MCF 10A (cell line): ENCODE data around the gene SLF1. TPM values are rescaled to one million over a fixed set of nuclear protein-coding genes. Genes with fewer than 3 reads are reported as not detected.

ENCODE experiments used
- BruUV-seq: library from RNA; stranded (reverse); fragments of 400-500 nt; replicated peaks from 2 replicates; lab custom pipeline; 2021; lab: Mats Ljungman, UMichigan
- CTCF ChIA-PET: fragments of 300-600 bp; sonication (Branson Sonifier 250); formaldehyde crosslinking; extraction: SDS; loops from one replicate; lab custom pipeline; 2021; ENCODE audit warnings: antibody characterized with exemption, inconsistent platforms; lab: Yijun Ruan, JAX
- POLR2A ChIA-PET: fragments of 300-600, 350-650 bp; sonication (Branson Sonifier 250); formaldehyde crosslinking; extraction: SDS; loops from one replicate; lab custom pipeline; 2020; ENCODE audit warnings: antibody characterized with exemption, inconsistent platforms; lab: Yijun Ruan, JAX
- DNase-seq: peaks from one replicate; pipeline ENCODE4 v3.0.0-alpha.2; 2018; ENCODE audit not compliant: unreplicated experiment
- H3K27ac Mint-ChIP-seq: one replicate; pipeline ENCODE4 v1.8.0; 2022; ENCODE audit warnings: mild to moderate bottlenecking, low read depth, mixed read lengths; ENCODE audit not compliant: unreplicated experiment
- H3K27me3 Mint-ChIP-seq: one replicate; pipeline ENCODE4 v1.8.0; 2022; ENCODE audit warnings: mixed read lengths; ENCODE audit not compliant: insufficient read depth, unreplicated experiment
- H3K36me3 Mint-ChIP-seq: one replicate; pipeline ENCODE4 v1.8.0; 2022; ENCODE audit warnings: mild to moderate bottlenecking, moderate library complexity, mixed read lengths; ENCODE audit not compliant: insufficient read depth, unreplicated experiment
- H3K4me1 Mint-ChIP-seq: one replicate; pipeline ENCODE4 v1.8.0; 2022; ENCODE audit warnings: mixed read lengths; ENCODE audit not compliant: insufficient read depth, unreplicated experiment
- H3K4me3 Mint-ChIP-seq: one replicate; pipeline ENCODE4 v1.8.0; 2022; ENCODE audit warnings: mild to moderate bottlenecking, moderate library complexity, mixed read lengths; ENCODE audit not compliant: unreplicated experiment
- H3K9me3 Mint-ChIP-seq: one replicate; pipeline ENCODE4 v1.8.0; 2022; ENCODE audit warnings: mixed read lengths; ENCODE audit not compliant: unreplicated experiment
- CTCF ChIP-seq: fragments of 200-600 bp; IDR thresholded peaks from one replicate; pipeline ENCODE4 v1.8.0; 2022; ENCODE audit warnings: antibody characterized with exemption, mild to moderate bottlenecking; ENCODE audit not compliant: unreplicated experiment
- intact Hi-C: fragments of 100-400 bp; cut with micrococcal nuclease; formaldehyde crosslinking; loops from 2 replicates; pipeline ENCODE4 v1.14.1; 2022
- total RNA-seq: library from RNA; stranded (reverse); gene quantifications from 2 replicates; pipeline ENCODE4 v1.2.3, GENCODE V29; 2022

The SLF1 gene
- total RNA-seq, 1 experiment from 2014 or later = 6.0 TPM

DNA sequence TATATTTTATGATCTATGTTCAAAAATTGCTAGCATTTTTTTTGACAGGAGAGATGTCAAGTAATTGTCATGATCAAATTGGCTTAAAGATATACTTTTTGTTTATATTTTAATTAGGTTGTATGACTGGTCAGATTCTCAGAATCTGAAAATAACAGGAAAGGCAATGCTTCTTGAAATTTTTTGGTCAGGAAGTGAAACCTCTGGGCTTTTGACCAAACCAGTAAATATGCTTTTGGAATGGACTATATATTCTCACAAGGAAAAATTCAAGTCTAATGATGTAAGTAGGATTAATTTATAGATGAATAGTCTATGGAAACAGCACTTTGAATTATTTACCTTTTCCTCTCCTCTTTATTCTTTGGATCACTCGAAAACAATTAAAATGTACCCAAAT, 52.3 kb downstream of the SLF1 start:
- CTCF ChIA-PET = no interaction called here

GRCh38 chr5:94672746-94673145, 54.3 kb downstream of the SLF1 start:
- Mint-ChIP-seq H3K27me3 (no peaks in the 10 kb centered on the region), H3K36me3 (peaks cover 6% of the 10 kb centered on the region), H3K4me3 (no peak overlapping the region), H3K9me3 (no peaks in the 10 kb centered on the region), H3K4me1 (no peaks in the 10 kb centered on the region), H3K27ac (no peak overlapping the region)
- CTCF ChIA-PET = interaction anchor here (0.5 to 1.1 kb wide), 4 partner anchors 13 to 787 kb away, joined by 3 to 4 read pairs (median 3); no protein-coding TSS in a partner anchor
- POLR2A ChIA-PET = interaction anchor here (1.2 kb wide), 1 partner anchor 11 kb away, joined by 4 read pairs; no protein-coding TSS in a partner anchor
- no TSS peak for BruUV-seq
- no peak for TF ChIP-seq CTCF
- intact Hi-C loops = no loop called here
- no peak for DNase-seq

More for the DNA sequence above, 52.3 kb downstream of the SLF1 start:
- BruUV-seq = no TSS peak
- DNase-seq = no peak
- no peak for TF ChIP-seq CTCF
- H3K9me3 Mint-ChIP-seq = no peaks in the 10 kb centered on the region
- no peaks in the 10 kb centered on the region for H3K4me1 Mint-ChIP-seq
- H3K27me3 Mint-ChIP-seq = no peaks in the 10 kb centered on the region
- POLR2A ChIA-PET = no interaction called here
- no peak overlapping the region for H3K4me3 Mint-ChIP-seq
- no peak overlapping the region for H3K27ac Mint-ChIP-seq
- intact Hi-C loops = no loop called here
- H3K36me3 Mint-ChIP-seq = peaks cover 7% of the 10 kb centered on the region

GRCh38 chr5:94674490-94675382, 56.3 kb downstream of the SLF1 start:
- no peaks in the 10 kb centered on the region for H3K36me3 Mint-ChIP-seq
- H3K27ac Mint-ChIP-seq = no peak overlapping the region
- no peak overlapping the region for H3K4me3 Mint-ChIP-seq
- no TSS peak for BruUV-seq
- intact Hi-C loops = no loop called here
- POLR2A ChIA-PET = interaction anchor here (0.8 to 1.8 kb wide), 2 partner anchors 11 to 17 kb away, joined by 3 to 6 read pairs; no protein-coding TSS in a partner anchor
- CTCF ChIA-PET = interaction anchor here (1.4 to 1.8 kb wide), 2 partner anchors 13 to 63 kb away, joined by 3 to 7 read pairs; no protein-coding TSS in a partner anchor
- H3K27me3 Mint-ChIP-seq = no peaks in the 10 kb centered on the region
- H3K9me3 Mint-ChIP-seq = no peaks in the 10 kb centered on the region
- TF ChIP-seq CTCF = no peak
- H3K4me1 Mint-ChIP-seq = no peaks in the 10 kb centered on the region
- DNase-seq = peak; percentile 18

- H3K27me3 Mint-ChIP-seq = no peaks in the 10 kb centered on the region
- BruUV-seq = no TSS peak
- intact Hi-C loops = no loop called here
- H3K36me3 Mint-ChIP-seq = no peaks in the 10 kb centered on the region
- H3K4me3 Mint-ChIP-seq = no peak overlapping the region
- no peaks in the 10 kb centered on the region for H3K9me3 Mint-ChIP-seq
- H3K27ac Mint-ChIP-seq = no peak overlapping the region
- no peaks in the 10 kb centered on the region for H3K4me1 Mint-ChIP-seq
- TF ChIP-seq CTCF = no peak
- POLR2A ChIA-PET = interaction anchor here (0.7 to 1.8 kb wide), 5 partner anchors 9 to 1439 kb away, joined by 3 to 6 read pairs (median 3); no protein-coding TSS in a partner anchor
- CTCF ChIA-PET = interaction anchor here (0.6 kb wide), 1 partner anchor 60 kb away, joined by 3 read pairs; no protein-coding TSS in a partner anchor
- no peak for DNase-seq
Measured at GRCh38 chr5:94675965-94676618, 57.6 kb downstream of the SLF1 start.
